GM18867 (cell line): ENCODE data around the gene WDFY4.
A peak's percentile ranks its signal among the peaks of the same experiment; 100 is the strongest.

Experiments used
- ATAC-seq: cut with Tn5 transposase; IDR thresholded peaks from one replicate; pipeline ENCODE4 v1.9.1; 2021; ENCODE audit warnings: mild to moderate bottlenecking, moderate library complexity; ENCODE audit not compliant: unreplicated experiment

Gene WDFY4

GRCh38 chr10:48788554-48788953 is 103.9 kb downstream of the WDFY4 start:
- ATAC-seq = no peak

- ATAC-seq = no peak
Observed at GRCh38 chr10:48789486-48790456, 105.1 kb downstream of the WDFY4 start.

GRCh38 chr10:48790457-48791044 is 105.9 kb downstream of the WDFY4 start:
- no peak for ATAC-seq

- no peak for ATAC-seq
Observed at GRCh38 chr10:48791267-48791928, 106.7 kb downstream of the WDFY4 start.

- ATAC-seq = no peak
Observed at GRCh38 chr10:48792121-48792520, 107.4 kb downstream of the WDFY4 start.

- no peak for ATAC-seq
Observed at GRCh38 chr10:48792687-48793096, 108.0 kb downstream of the WDFY4 start.

GRCh38 chr10:48794074-48794473 is 109.4 kb downstream of the WDFY4 start:
- no peak for ATAC-seq

GRCh38 chr10:48796713-48797245 is 112.1 kb downstream of the WDFY4 start:
- no peak for ATAC-seq

- no peak for ATAC-seq
Observed at GRCh38 chr10:48797830-48798229, 113.2 kb downstream of the WDFY4 start.

- no peak for ATAC-seq
Observed at GRCh38 chr10:48798481-48799254, 114.0 kb downstream of the WDFY4 start.

- ATAC-seq = no peak
Observed at GRCh38 chr10:48799341-48800006, 114.8 kb downstream of the WDFY4 start.

- peak; percentile 31 for ATAC-seq
Observed at GRCh38 chr10:48800007-48800675, 115.5 kb downstream of the WDFY4 start.

- no peak for ATAC-seq
Observed at GRCh38 chr10:48801001-48801421, 116.3 kb downstream of the WDFY4 start.

GRCh38 chr10:48802611-48803071 is 118.0 kb downstream of the WDFY4 start:
- peak; percentile 96 for ATAC-seq

- ATAC-seq = no peak
Observed at GRCh38 chr10:48803801-48804584, 119.3 kb downstream of the WDFY4 start.

- ATAC-seq = no peak
Observed at GRCh38 chr10:48804740-48805182, 120.1 kb downstream of the WDFY4 start.

GRCh38 chr10:48805411-48805810 is 120.7 kb downstream of the WDFY4 start:
- ATAC-seq = no peak

GRCh38 chr10:48805848-48806247 is 121.2 kb downstream of the WDFY4 start:
- no peak for ATAC-seq
